Liver (tissue), 2 donors: Measurements from ENCODE around the gene KIFBP.
"Not testable (repeated sequence)": the region's sequence is repeated elsewhere in the genome, so short reads cannot be mapped to it uniquely, and the experiment has no call there.

Source experiments
- FOXA1 ChIP-seq: IDR thresholded peaks from 2 replicates; pipeline ENCODE4 v1.6.1; 2016; ENCODE audit warnings: antibody characterized with exemption
- YY1 ChIP-seq: IDR thresholded peaks from 2 replicates; pipeline ENCODE4 v1.6.1; 2016; ENCODE audit warnings: antibody characterized with exemption, mild to moderate bottlenecking
- TF ChIP-seq, protein P1 (sequence below): IDR thresholded peaks from 2 replicates; pipeline ENCODE4 v1.6.1; 2016; ENCODE audit warnings: antibody characterized with exemption
- TF ChIP-seq, protein P2 (sequence below): fragments of 150-350 bp; IDR thresholded peaks from 2 replicates; pipeline ENCODE4 v1.5.1; 2017; ENCODE audit warnings: improper control_type of control experiment, low read depth, low read length; ENCODE audit not compliant: missing input control
- TF ChIP-seq, protein P3 (sequence below): IDR thresholded peaks from 2 replicates; pipeline ENCODE4 v1.6.1; 2016; ENCODE audit warnings: antibody characterized with exemption, mild to moderate bottlenecking
- donor health status: healthy.

- TF ChIP-seq, protein P1, sequence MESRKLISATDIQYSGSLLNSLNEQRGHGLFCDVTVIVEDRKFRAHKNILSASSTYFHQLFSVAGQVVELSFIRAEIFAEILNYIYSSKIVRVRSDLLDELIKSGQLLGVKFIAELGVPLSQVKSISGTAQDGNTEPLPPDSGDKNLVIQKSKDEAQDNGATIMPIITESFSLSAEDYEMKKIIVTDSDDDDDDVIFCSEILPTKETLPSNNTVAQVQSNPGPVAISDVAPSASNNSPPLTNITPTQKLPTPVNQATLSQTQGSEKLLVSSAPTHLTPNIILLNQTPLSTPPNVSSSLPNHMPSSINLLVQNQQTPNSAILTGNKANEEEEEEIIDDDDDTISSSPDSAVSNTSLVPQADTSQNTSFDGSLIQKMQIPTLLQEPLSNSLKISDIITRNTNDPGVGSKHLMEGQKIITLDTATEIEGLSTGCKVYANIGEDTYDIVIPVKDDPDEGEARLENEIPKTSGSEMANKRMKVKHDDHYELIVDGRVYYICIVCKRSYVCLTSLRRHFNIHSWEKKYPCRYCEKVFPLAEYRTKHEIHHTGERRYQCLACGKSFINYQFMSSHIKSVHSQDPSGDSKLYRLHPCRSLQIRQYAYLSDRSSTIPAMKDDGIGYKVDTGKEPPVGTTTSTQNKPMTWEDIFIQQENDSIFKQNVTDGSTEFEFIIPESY, result not testable (repeated sequence)
- TF ChIP-seq, protein P2, sequence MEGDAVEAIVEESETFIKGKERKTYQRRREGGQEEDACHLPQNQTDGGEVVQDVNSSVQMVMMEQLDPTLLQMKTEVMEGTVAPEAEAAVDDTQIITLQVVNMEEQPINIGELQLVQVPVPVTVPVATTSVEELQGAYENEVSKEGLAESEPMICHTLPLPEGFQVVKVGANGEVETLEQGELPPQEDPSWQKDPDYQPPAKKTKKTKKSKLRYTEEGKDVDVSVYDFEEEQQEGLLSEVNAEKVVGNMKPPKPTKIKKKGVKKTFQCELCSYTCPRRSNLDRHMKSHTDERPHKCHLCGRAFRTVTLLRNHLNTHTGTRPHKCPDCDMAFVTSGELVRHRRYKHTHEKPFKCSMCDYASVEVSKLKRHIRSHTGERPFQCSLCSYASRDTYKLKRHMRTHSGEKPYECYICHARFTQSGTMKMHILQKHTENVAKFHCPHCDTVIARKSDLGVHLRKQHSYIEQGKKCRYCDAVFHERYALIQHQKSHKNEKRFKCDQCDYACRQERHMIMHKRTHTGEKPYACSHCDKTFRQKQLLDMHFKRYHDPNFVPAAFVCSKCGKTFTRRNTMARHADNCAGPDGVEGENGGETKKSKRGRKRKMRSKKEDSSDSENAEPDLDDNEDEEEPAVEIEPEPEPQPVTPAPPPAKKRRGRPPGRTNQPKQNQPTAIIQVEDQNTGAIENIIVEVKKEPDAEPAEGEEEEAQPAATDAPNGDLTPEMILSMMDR, result not testable (repeated sequence)
- not testable (repeated sequence) for TF ChIP-seq YY1, FOXA1
- TF ChIP-seq, protein P3, sequence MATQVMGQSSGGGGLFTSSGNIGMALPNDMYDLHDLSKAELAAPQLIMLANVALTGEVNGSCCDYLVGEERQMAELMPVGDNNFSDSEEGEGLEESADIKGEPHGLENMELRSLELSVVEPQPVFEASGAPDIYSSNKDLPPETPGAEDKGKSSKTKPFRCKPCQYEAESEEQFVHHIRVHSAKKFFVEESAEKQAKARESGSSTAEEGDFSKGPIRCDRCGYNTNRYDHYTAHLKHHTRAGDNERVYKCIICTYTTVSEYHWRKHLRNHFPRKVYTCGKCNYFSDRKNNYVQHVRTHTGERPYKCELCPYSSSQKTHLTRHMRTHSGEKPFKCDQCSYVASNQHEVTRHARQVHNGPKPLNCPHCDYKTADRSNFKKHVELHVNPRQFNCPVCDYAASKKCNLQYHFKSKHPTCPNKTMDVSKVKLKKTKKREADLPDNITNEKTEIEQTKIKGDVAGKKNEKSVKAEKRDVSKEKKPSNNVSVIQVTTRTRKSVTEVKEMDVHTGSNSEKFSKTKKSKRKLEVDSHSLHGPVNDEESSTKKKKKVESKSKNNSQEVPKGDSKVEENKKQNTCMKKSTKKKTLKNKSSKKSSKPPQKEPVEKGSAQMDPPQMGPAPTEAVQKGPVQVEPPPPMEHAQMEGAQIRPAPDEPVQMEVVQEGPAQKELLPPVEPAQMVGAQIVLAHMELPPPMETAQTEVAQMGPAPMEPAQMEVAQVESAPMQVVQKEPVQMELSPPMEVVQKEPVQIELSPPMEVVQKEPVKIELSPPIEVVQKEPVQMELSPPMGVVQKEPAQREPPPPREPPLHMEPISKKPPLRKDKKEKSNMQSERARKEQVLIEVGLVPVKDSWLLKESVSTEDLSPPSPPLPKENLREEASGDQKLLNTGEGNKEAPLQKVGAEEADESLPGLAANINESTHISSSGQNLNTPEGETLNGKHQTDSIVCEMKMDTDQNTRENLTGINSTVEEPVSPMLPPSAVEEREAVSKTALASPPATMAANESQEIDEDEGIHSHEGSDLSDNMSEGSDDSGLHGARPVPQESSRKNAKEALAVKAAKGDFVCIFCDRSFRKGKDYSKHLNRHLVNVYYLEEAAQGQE, result not testable (repeated sequence)
Observed at GRCh38 chr10:68975936-68976473, 12.6 kb upstream of the KIFBP start.
